Naive thymus-derived CD4-positive, alpha-beta T cell (primary cell): ENCODE results near the gene TBC1D5. TPM values are rescaled to one million over a fixed set of nuclear protein-coding genes. Genes with fewer than 3 reads are reported as not detected.

Source experiments
- ATAC-seq: fragments of 150-1000 bp; cut with Tn5 transposase; 2 replicates; pipeline ENCODE4 v1.10.0; 2021; ENCODE audit warnings: mild to moderate bottlenecking, moderate library complexity
- CTCF ChIA-PET: fragments of 350-600 bp; sonication (Branson Sonifier 250); formaldehyde crosslinking; loops from one replicate; lab custom pipeline; 2021; ENCODE audit warnings: antibody characterized with exemption; lab: Charles Lee
- POLR2A ChIA-PET: fragments of 350-600 bp; sonication (Branson Sonifier 250); formaldehyde crosslinking; loops from one replicate; lab custom pipeline; 2021; ENCODE audit warnings: antibody characterized with exemption, inconsistent platforms; lab: Charles Lee
- DNase-seq, 9 donors: peaks; one replicate each; pipeline versions ENCODE4 v3.0.0 to v3.0.0-alpha.2; 2020 to 2022; ENCODE audit warnings: mixed read lengths in 1 of 9
- H3K27ac ChIP-seq: one replicate; pipeline ENCODE4 v1.7.0; 2013; ENCODE audit warnings: mild to moderate bottlenecking, low read depth, low read length, moderate library complexity
- H3K27me3 ChIP-seq, 2 donors: one replicate each; pipeline ENCODE4 v1.7.0; 2013; ENCODE audit warnings: low read length in 2 of 2, mild to moderate bottlenecking in 2 of 2, moderate library complexity in 2 of 2; ENCODE audit not compliant: control insufficient read depth in 2 of 2, insufficient read depth in 2 of 2
- H3K36me3 ChIP-seq, 3 experiments: 1 replicate in 2 of 3; 2 replicates in 1 of 3; pipeline ENCODE4 v1.7.0; 2013; ENCODE audit warnings: low read length in 3 of 3, mild to moderate bottlenecking in 3 of 3, moderate library complexity in 1 of 3; ENCODE audit not compliant: insufficient read depth in 3 of 3, control insufficient read depth in 2 of 3
- H3K4me1 ChIP-seq, 2 donors: one replicate each; pipeline ENCODE4 v1.7.0; 2013; ENCODE audit warnings: low read length in 2 of 2, mild to moderate bottlenecking in 2 of 2, moderate library complexity in 1 of 2; ENCODE audit not compliant: control insufficient read depth in 2 of 2, insufficient read depth in 2 of 2
- H3K4me3 ChIP-seq: 2 replicates; pipeline ENCODE4 v1.7.0; 2013; ENCODE audit warnings: mild to moderate bottlenecking, low read length
- H3K9me3 ChIP-seq, 3 experiments: 1 replicate in 2 of 3; 2 replicates in 1 of 3; pipeline ENCODE4 v1.7.0; 2013; ENCODE audit warnings: low read length in 3 of 3; ENCODE audit not compliant: control insufficient read depth in 2 of 3
- H3K27ac Mint-ChIP-seq, 9 donors: one replicate each; pipeline ENCODE4 v1.8.0; 2020 to 2022; ENCODE audit warnings: mixed read lengths in 9 of 9, mild to moderate bottlenecking in 8 of 9, moderate library complexity in 5 of 9, inconsistent platforms in 2 of 9
- H3K27me3 Mint-ChIP-seq, 5 donors: one replicate each; pipeline ENCODE4 v1.8.0; 2021 to 2022; ENCODE audit warnings: mixed read lengths in 5 of 5, mild to moderate bottlenecking in 1 of 5
- H3K36me3 Mint-ChIP-seq, 5 donors: one replicate each; pipeline ENCODE4 v1.8.0; 2020 to 2022; ENCODE audit warnings: mixed read lengths in 5 of 5, mild to moderate bottlenecking in 3 of 5, inconsistent platforms in 1 of 5
- H3K4me1 Mint-ChIP-seq, 7 donors: one replicate each; pipeline ENCODE4 v1.8.0; 2020 to 2022; ENCODE audit warnings: mixed read lengths in 7 of 7, mild to moderate bottlenecking in 3 of 7, inconsistent platforms in 1 of 7
- H3K4me3 Mint-ChIP-seq, 10 donors: one replicate each; pipeline ENCODE4 v1.8.0; 2020 to 2022; ENCODE audit warnings: mild to moderate bottlenecking in 10 of 10, mixed read lengths in 10 of 10, moderate library complexity in 6 of 10, inconsistent platforms in 2 of 10
- H3K9me3 Mint-ChIP-seq, 11 donors: one replicate each; pipeline ENCODE4 v1.8.0; 2020 to 2022; ENCODE audit warnings: mixed read lengths in 11 of 11, mild to moderate bottlenecking in 4 of 11, inconsistent platforms in 1 of 11, moderate library complexity in 1 of 11
- intact Hi-C, 2 donors: fragments of 100-400 bp; cut with micrococcal nuclease; formaldehyde crosslinking; loops; one replicate each; pipeline ENCODE4 v1.15.1; 2023
- polyA plus RNA-seq, 2 donors: library from polyadenylated mRNA; unstranded; fragments of 300-500 nt; fragmentation: Illumina TruSeq; gene quantifications; one replicate each; pipeline ENCODE4 v1.2.3, GENCODE V29; 2021
- total RNA-seq, 6 experiments: library from RNA in 5 of 6; stranded (reverse) in 5 of 6; gene quantifications; 1 replicate in 5 of 6; 2 replicates in 1 of 6; pipeline ENCODE4 v1.2.3 and lab custom pipeline; 2021 to 2026

Gene TBC1D5
- total and polyA plus RNA-seq, 7 experiments from 2014 or later = 30.5 to 54.0 (median 37.4) TPM

GRCh38 chr3:17562845-17563244 lies 179.6 kb downstream of the TBC1D5 start:
- peaks cover 0 to 12% (median 2%) of the 10 kb centered on the region in 5 donors for H3K36me3 Mint-ChIP-seq
- ChIA-PET POLR2A (no interaction called here), CTCF (no interaction called here)
- H3K4me1 Mint-ChIP-seq = peaks cover 4 to 23% (median 16%) of the 10 kb centered on the region in 7 donors
- no peaks in the 10 kb centered on the region for H3K9me3 Mint-ChIP-seq
- no peaks in the 10 kb centered on the region for H3K9me3 ChIP-seq
- H3K27ac Mint-ChIP-seq = no peak overlapping the region
- H3K36me3 ChIP-seq = no peaks in the 10 kb centered on the region
- intact Hi-C loops = no loop called here
- no peak overlapping the region for H3K27ac ChIP-seq
- peaks cover 0 to 2% (median 0%) of the 10 kb centered on the region in 5 donors for H3K27me3 Mint-ChIP-seq
- H3K4me3 Mint-ChIP-seq = no peak overlapping the region
- DNase-seq (no peak), ATAC-seq (no peak)
- H3K4me1 ChIP-seq = no peaks in the 10 kb centered on the region
- H3K27me3 ChIP-seq = no peaks in the 10 kb centered on the region
- H3K4me3 ChIP-seq = no peak overlapping the region

GRCh38 chr3:17558565-17558964 lies 183.9 kb downstream of the TBC1D5 start:
- Histone ChIP-seq H3K27ac (no peak overlapping the region), H3K9me3 (no peaks in the 10 kb centered on the region), H3K27me3 (no peaks in the 10 kb centered on the region), H3K4me1 (no peaks in the 10 kb centered on the region), H3K4me3 (no peak overlapping the region), H3K36me3 (no peaks in the 10 kb centered on the region)
- no peak overlapping the region for H3K27ac Mint-ChIP-seq
- no peak overlapping the region for H3K4me3 Mint-ChIP-seq
- H3K36me3 Mint-ChIP-seq = peaks cover 0 to 32% (median 7%) of the 10 kb centered on the region in 5 donors
- ChIA-PET POLR2A (no interaction called here), CTCF (no interaction called here)
- H3K9me3 Mint-ChIP-seq = no peaks in the 10 kb centered on the region
- H3K4me1 Mint-ChIP-seq = peaks cover 0 to 6% (median 0%) of the 10 kb centered on the region in 7 donors
- intact Hi-C loops = no loop called here
- H3K27me3 Mint-ChIP-seq = no peaks in the 10 kb centered on the region
- DNase-seq (no peak), ATAC-seq (no peak)

GRCh38 chr3:17557749-17558463 lies 184.5 kb downstream of the TBC1D5 start:
- Mint-ChIP-seq H3K9me3 (no peaks in the 10 kb centered on the region), H3K4me3 (no peak overlapping the region), H3K27me3 (no peaks in the 10 kb centered on the region), H3K4me1 (peaks cover 0 to 2% (median 0%) of the 10 kb centered on the region in 7 donors), H3K27ac (no peak overlapping the region), H3K36me3 (peaks cover 0 to 32% (median 7%) of the 10 kb centered on the region in 5 donors)
- ChIA-PET POLR2A (no interaction called here), CTCF (no interaction called here)
- no peaks in the 10 kb centered on the region for H3K27me3 ChIP-seq
- H3K27ac ChIP-seq = no peak overlapping the region
- ATAC-seq (no peak), DNase-seq (no peak)
- no peaks in the 10 kb centered on the region for H3K4me1 ChIP-seq
- no peak overlapping the region for H3K4me3 ChIP-seq
- no peaks in the 10 kb centered on the region for H3K36me3 ChIP-seq
- intact Hi-C loops = no loop called here
- no peaks in the 10 kb centered on the region for H3K9me3 ChIP-seq

DNA sequence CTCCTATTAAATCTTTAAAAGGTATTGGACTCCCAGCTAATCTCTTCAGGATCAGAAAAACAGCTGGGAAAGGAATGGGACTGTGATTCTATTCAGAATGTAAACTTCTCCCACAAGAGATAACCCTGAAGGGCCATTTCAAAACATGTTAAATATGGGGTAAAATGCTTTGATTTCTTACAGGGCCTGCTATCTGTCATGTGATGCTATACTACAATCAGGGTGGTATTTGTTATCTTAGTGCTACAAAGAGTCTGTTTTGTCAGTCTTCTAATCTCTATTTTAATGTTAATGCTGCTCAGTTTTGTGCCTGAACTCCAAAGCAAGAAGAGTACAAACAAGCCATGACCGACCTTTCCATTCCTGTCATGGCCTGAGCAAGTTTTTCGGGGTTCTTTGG lies 186.9 kb downstream of the TBC1D5 start:
- Histone ChIP-seq H3K9me3 (no peaks in the 10 kb centered on the region), H3K4me1 (no peaks in the 10 kb centered on the region), H3K27me3 (no peaks in the 10 kb centered on the region), H3K4me3 (no peak overlapping the region), H3K36me3 (no peaks in the 10 kb centered on the region), H3K27ac (no peak overlapping the region)
- DNase-seq = no peak
- Mint-ChIP-seq H3K9me3 (no peaks in the 10 kb centered on the region), H3K4me1 (no peaks in the 10 kb centered on the region), H3K27me3 (no peaks in the 10 kb centered on the region), H3K36me3 (peaks cover 0 to 25% (median 15%) of the 10 kb centered on the region in 5 donors), H3K4me3 (no peak overlapping the region), H3K27ac (no peak overlapping the region)
- ChIA-PET CTCF (no interaction called here), POLR2A (no interaction called here)
- intact Hi-C loops = no loop called here
- ATAC-seq = no peak

DNA sequence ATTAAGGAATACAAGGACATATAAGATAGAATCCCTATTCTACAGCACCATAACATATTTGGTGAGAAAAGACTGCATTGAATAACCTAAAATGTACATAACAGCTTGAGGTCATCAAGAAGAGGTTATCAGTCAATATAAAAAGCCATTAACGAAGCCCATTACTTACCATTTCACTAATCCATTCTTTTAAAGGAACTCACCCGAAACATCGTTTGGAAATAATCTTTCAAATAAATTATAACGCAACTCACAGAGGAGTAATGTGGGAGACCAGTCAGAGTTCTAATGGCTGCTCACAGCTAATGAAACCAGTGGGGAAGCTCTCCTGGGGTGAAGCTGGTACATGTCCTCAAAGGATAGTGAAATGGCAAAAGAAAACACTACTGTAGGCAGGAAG lies 188.4 kb downstream of the TBC1D5 start:
- Mint-ChIP-seq H3K4me1 (no peaks in the 10 kb centered on the region), H3K36me3 (peaks cover 0 to 27% (median 19%) of the 10 kb centered on the region in 5 donors), H3K27ac (no peak overlapping the region), H3K4me3 (no peak overlapping the region), H3K27me3 (no peaks in the 10 kb centered on the region), H3K9me3 (no peaks in the 10 kb centered on the region)
- H3K27ac ChIP-seq = no peak overlapping the region
- ATAC-seq (no peak), DNase-seq (no peak)
- no peaks in the 10 kb centered on the region for H3K36me3 ChIP-seq
- intact Hi-C loops = no loop called here
- no peak overlapping the region for H3K4me3 ChIP-seq
- no peaks in the 10 kb centered on the region for H3K27me3 ChIP-seq
- no peaks in the 10 kb centered on the region for H3K9me3 ChIP-seq
- ChIA-PET CTCF (no interaction called here), POLR2A (no interaction called here)
- no peaks in the 10 kb centered on the region for H3K4me1 ChIP-seq

- Mint-ChIP-seq H3K27ac (no peak overlapping the region), H3K4me1 (no peaks in the 10 kb centered on the region), H3K36me3 (peaks cover 0 to 30% (median 19%) of the 10 kb centered on the region in 5 donors), H3K4me3 (no peak overlapping the region), H3K9me3 (no peaks in the 10 kb centered on the region), H3K27me3 (no peaks in the 10 kb centered on the region)
- intact Hi-C loops = no loop called here
- Histone ChIP-seq H3K4me1 (no peaks in the 10 kb centered on the region), H3K9me3 (no peaks in the 10 kb centered on the region), H3K4me3 (no peak overlapping the region), H3K27ac (no peak overlapping the region), H3K36me3 (no peaks in the 10 kb centered on the region), H3K27me3 (no peaks in the 10 kb centered on the region)
- ChIA-PET POLR2A (no interaction called here), CTCF (no interaction called here)
- ATAC-seq (no peak), DNase-seq (no peak)
These were observed 189.4 kb downstream of the TBC1D5 start for GRCh38 chr3:17553080-17553479.

DNA sequence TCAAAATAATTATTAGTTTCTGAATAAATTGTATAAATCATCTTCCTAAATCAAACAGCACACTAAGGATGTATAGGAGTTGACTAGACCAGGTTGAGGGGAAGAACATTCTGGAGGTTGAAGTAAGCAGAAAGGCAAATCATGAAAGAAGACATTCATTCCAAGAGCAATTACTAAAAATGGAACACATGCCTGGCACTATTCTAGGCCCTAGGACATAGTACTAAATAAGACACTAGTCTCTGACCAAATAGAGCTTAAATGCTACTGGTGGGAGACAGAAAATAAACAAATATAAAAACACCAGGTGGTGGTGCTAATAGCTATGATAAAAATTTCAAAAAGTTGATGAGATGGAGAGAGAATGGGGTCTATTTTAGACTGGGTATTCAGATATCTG lies 190.1 kb downstream of the TBC1D5 start:
- no peak overlapping the region for H3K27ac ChIP-seq
- Mint-ChIP-seq H3K9me3 (no peaks in the 10 kb centered on the region), H3K27me3 (no peaks in the 10 kb centered on the region), H3K4me1 (no peaks in the 10 kb centered on the region), H3K36me3 (peaks cover 0 to 31% (median 19%) of the 10 kb centered on the region in 5 donors), H3K4me3 (no peak overlapping the region), H3K27ac (no peak overlapping the region)
- H3K4me3 ChIP-seq = no peak overlapping the region
- no peaks in the 10 kb centered on the region for H3K27me3 ChIP-seq
- ChIA-PET POLR2A (interaction anchor here (0.6 kb wide), 1 partner anchor 1802 kb away, joined by 3 read pairs; no protein-coding TSS in a partner anchor), CTCF (interaction anchor here (0.6 kb wide), 1 partner anchor 1661 kb away, joined by 6 read pairs; no protein-coding TSS in a partner anchor)
- intact Hi-C loops = no loop called here
- no peak for DNase-seq
- H3K4me1 ChIP-seq = no peaks in the 10 kb centered on the region
- H3K9me3 ChIP-seq = no peaks in the 10 kb centered on the region
- no peaks in the 10 kb centered on the region for H3K36me3 ChIP-seq
- no peak for ATAC-seq
